ENCODE measurements around the gene ZBTB5.
"Not testable (repeated sequence)": the region's sequence is repeated elsewhere in the genome, so short reads cannot be mapped to it uniquely, and the experiment has no call there.

The ZBTB5 gene, protein sequence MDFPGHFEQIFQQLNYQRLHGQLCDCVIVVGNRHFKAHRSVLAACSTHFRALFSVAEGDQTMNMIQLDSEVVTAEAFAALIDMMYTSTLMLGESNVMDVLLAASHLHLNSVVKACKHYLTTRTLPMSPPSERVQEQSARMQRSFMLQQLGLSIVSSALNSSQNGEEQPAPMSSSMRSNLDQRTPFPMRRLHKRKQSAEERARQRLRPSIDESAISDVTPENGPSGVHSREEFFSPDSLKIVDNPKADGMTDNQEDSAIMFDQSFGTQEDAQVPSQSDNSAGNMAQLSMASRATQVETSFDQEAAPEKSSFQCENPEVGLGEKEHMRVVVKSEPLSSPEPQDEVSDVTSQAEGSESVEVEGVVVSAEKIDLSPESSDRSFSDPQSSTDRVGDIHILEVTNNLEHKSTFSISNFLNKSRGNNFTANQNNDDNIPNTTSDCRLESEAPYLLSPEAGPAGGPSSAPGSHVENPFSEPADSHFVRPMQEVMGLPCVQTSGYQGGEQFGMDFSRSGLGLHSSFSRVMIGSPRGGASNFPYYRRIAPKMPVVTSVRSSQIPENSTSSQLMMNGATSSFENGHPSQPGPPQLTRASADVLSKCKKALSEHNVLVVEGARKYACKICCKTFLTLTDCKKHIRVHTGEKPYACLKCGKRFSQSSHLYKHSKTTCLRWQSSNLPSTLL

DNA sequence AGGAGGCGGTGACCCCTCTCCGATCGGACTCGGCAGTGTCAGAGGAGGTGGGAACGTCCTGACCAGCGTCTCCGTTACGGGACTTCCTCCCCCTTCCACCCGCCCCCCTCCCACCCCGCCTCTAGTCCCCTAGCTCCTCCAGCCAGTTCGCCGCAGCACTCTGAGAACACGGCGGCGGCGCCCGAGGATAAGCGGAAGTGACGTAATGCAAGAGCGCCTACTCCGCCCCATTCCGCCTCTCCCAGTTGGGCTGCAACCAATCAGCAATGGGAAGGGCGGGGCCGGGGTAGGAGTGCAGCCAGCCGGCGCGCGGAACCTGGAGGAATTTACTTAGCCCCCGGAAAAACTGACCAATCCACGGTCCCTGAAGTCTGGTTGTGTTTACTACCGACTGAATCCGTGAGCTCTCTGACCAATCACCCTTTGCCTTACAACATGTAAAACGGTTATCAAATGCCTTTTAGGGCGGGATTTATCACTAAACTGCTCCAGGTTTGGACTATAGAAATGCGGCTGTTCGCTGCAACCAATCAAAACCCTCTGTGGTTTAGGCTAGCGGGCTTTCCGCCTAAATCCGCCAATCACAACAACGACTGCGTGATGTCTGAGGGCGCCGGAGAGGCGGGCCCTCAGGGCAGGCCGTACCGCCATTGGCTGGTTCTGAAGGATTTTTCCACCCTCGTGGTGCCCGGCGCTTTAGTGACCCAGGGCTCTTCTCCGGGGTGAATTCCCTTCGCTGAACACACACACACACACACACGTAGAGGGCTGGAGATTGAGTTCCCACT lies at the start of gene ZBTB5:
ZBTB5 (minus strand) TSS at position 202 of the 788 bp plus-strand sequence. CDS start 22,899 bp downstream, outside the sequence.
- peak; percentile 100 for DNase-seq (ENCODE audit: low read depth)

DNA sequence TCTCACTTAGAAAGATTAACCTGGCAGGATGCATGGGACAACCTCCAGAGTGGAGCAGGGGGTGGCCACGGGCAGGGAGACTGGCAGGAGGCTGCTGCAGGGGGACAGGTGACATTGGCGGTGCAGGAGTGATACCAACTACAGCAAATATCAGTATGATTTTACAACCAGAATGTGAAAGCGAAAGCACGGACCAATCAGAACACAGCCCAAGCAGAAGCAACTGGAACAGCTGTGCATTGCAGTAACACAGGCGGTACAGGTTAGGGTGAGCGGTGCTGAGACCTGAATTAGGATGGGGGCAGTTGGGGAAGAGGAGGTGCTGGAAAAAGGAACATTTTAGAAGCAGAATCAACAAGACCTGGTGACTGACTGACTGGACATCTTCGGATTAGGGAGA lies 49.7 kb upstream of the ZBTB5 start:
- DNase-seq (ENCODE audit: low read depth): no peak

DNA sequence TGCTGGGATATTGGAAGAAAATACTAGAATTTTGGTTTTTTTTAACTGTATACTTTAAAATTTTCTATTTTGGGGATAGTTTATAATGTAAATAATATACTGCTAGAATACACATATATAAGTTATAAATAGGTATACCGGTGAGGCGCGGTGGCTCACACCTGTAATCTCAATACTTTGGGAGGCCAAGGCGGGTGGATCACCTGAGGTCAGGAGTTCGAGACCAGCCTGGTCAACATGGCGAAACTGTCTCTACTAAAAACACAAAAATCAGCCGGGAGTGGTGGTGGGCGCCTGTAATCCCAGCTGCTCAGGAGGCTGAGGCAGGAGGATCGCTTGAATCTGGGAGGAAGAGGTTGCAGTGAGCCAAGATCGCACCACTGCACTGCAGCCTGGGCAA lies 49.2 kb upstream of the ZBTB5 start:
- not testable (repeated sequence) for DNase-seq (ENCODE audit: low read depth)

DNA sequence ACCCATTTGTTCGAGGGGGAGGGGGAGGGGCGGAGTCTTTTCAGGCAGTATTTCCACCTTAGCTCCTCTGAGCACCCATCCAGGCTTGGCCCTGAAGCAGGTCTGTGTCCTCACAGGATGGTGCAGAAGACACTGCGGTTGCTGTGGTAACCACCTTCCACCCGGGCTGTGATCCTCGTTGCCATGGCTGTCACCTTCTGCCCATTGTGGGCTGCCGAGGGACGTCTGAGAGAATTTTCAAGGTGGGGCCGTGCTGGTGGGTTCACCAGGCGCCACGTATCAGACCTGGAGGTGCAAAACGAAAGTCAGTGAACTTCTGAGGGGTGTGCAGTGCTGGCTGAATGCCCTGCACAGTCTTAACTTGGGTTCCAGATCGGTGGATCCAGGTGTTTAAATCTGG lies 47.2 kb upstream of the ZBTB5 start:
- DNase-seq (ENCODE audit: low read depth): no peak

DNA sequence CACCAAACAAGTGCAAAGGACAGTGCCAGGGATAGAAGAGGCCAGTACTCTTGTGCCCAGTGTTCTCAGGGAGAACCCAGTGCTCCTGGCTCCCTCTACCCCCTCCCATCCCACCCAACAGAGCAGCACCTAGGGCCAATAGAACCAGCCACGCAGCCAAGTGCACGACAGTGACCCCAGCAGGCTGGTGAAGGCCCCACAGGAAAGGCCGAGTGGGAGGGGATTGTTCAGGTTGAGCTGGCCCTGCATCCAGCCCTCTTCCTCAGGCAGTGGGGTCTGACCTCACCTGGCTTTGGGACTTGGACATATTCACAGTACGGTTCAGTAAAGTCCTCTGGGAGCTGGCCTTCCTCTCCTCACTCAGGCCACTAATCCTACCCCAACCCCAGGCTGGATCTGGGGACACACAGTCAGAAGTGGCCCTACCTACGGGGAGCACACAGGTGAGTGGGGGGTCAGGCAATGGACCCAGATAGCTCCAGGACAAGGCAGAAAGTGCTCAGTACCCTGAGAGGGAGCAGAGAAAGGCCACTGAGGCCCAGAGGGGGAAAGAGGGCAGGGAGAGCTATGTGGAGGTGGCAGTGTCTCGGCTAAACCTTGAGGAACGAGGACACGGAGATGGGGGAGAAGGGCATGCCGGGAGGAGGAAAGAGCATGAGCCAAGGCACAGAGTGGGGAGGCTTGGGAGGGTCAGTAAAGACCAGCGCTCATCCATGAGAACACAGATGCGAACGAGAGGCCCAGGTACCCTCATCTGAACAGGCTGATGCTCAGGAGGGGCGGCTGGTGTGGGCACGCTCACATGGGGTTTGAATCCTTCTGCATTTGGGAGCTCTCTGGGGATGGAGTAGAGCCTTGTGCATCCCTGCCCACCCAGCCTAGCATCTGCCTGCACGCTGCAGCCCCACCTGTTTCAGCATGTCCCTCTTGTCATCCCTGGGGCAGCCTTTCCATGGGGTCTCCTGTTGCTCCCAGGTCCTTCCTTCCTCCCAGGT lies 46.1 kb upstream of the ZBTB5 start:
- DNase-seq (ENCODE audit: low read depth): no peak

DNA sequence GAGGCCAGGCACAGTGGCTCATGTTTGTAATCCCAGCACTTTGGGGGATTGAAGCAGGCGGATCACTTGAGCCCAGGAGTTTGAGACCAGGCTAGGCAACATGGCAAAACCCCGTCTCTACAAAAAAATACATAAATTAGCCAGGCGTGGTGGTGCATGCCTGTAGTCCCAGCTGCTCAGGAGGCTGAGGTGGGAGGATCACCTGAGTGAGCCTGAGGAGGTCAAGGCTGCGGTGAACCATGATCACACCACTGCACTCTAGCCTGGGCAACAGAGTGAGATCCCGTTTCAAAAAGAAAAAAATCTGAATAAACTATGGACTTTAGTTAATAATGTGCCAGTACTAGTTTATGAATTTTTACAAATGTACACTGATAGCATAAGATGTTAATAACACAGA lies 44.8 kb upstream of the ZBTB5 start:
- not testable (repeated sequence) for DNase-seq (ENCODE audit: low read depth)

DNA sequence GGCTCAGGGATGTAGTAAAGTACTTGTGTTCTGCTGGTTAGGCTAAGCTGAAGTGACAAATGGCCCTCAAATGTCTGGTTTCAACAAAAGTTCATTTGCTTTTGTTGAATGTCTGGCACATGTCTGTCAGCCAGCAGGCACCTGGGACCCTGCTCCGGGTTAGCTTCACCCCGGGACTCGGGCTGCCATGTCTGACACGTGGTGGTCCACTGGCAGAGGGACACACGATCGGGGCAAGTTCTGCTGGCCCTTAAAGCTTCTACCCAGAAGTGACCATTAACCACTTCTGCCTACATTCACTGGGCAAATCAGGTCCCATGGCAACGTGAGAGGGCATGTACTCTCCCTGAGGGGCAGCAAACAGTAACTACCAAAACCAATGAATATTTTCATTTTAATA lies 44.3 kb upstream of the ZBTB5 start:
- no peak for DNase-seq (ENCODE audit: low read depth)

DNA sequence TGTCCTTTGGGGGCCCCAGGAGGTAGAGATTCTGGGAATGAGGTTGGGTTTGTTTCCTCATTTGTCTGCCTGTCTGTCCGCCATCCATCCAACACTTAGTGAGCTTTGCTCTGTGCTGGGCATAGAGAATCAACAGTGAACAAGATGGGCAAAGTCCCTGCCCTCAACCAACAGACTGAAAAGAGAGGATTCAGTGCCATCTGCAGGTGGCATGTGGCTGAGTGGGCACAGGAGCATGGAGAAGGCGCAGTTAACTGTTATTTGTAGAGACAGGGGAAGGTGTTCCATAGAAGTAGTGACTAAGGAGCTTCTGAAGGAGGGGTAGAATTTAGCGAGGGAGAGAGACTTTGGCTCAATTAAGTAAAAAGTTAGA lies 43.6 kb upstream of the ZBTB5 start:
- no peak for DNase-seq (ENCODE audit: low read depth)

DNA sequence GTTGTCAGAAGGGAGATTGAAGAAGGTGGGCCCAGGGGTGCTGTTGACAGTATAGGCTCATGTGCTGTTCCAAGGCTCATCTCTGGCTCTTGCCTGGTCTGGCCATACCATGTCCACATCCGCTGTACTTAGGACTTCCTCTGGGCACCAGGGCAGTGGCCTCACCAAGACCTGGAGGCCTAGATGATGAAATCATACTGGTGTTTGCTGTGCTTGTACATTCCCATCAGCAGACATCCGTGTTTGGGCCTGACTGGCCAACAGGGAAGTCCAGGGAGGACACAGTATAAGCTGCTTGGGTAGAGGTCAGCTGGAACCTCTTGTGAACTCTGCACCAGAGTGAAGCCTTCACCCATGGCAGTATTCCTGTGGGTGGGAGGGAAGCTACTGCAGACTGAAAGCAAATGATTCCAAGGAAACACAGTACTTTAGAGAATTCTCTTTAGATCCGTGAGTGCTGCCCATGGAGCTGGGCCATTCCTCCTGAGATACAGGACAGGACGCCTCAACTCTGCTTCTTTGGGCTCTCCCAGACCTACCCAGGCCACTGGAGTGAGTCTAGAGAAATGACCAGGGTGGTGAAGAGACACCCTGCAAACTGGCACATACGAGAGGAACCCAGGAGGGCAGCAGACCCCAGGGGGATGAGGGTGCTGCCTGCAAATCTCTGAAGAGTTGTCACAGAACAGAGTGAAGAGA lies 43.0 kb upstream of the ZBTB5 start:
- DNase-seq (ENCODE audit: low read depth): no peak

DNA sequence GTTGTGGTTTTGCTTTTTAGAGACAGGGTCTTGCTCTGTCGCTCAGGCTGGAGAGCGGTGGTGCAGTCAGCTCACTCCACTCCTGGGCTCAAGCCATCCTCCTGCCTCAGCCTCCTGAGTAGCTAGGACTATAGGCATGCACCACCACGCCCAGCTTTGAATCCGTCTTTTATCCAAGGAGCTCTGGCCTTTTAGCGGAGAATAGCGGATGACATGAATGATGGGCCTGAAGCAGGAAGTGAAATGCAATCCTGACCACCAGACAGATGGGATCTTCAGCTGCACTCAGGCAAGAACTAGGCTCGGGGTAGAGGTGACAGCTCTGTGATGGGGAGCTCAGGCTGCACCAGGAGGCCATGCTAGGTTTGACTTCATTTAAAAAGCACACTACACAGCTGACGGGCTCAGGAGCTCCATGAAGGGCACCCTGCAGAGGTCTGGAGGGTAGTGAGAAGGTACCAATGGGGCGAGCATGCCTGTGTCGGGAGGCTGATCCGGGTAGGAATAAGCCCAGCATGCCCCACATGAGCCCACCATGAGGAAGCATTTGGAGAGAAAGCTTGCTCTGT lies 42.4 kb upstream of the ZBTB5 start:
- DNase-seq (ENCODE audit: low read depth): no peak

DNA sequence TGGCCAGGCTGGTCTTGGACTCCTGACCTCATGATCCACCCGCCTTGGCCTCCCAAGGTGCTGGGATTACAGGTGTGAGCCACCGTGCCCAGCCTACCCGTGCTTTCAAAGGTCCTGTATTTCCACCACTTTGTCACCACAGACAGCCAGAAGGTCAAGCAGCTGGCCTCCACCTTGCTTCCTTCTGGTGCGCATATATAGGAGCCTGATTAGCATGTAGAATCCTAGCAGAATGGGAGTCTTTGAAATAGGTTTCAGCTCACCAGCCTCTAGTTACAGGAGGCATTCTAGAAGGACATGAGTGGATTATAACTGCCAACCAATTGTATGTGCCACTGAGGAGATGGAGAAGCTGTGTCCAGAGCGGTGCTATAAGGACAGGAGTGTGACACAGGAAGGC lies 39.4 kb upstream of the ZBTB5 start:
- no peak for DNase-seq (ENCODE audit: low read depth)

DNA sequence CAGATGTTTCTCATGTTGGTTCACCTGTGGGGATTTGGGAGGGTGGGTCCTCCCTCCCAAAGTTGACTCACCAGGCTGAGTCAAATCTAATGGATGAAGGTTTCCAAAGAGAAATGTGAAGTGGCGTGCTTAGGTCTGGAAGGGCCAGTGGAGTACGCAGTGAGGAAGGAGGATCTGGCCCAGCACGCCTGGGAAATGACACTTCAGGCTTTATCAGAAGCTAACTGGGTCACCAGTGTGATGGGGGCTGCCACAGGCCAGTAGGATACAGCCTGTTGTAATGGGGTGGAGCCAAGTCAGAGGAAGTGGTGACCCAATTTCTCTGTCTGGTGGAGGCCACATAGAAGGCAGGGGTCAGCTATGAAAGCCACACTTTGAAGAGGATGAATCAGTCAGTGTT lies 38.5 kb upstream of the ZBTB5 start:
- DNase-seq (ENCODE audit: low read depth): no peak

DNA sequence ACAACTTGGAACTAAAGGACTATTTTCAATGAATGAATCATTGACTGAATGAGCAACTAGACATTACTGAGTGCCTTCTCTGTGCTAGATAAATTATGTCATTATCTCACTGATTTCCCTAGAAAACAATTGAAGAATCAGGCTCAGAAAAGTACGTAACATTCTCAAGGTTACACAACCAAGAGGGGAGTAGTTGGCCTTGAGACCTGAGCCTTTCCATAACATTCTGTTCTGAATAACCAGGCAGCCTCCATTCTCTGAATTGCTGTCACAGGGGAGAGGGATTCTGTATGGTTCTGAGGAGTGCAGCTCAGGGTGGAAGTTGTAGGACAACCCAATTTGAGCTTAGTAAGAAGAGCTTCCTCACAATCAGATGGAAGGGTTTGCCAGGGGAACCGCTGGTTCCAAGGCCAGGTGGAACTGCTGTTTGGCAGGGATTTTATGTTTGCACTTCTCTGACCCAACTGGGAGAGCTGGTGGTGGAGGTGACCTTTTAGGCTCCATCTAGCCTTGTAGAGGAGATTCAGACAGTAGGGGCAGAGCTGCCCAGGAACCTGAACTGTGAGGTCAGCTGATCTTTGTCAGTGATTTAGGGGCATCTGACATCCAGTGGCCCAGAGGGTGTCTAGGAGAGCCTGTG lies 36.8 kb upstream of the ZBTB5 start:
- DNase-seq (ENCODE audit: low read depth): no peak

DNA sequence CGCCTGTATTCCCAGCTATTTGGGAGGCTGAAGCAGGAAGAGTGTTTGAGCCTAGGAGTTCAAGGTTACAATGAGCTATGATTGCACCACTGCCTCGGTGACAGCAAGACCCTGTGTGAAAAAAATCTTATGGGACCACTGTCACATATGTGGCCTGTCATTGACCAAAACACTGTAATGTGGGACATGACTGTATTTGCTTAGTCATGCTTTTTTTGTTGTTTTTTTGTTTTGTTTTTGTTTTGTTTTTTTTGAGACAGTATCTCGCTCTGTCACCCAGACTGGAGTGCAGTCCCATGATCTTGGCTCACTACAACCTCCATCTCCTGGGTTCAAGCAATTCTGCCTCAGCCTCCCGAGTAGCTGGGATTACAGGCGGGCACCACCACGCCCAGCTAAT lies 34.0 kb upstream of the ZBTB5 start:
- no peak for DNase-seq (ENCODE audit: low read depth)

DNA sequence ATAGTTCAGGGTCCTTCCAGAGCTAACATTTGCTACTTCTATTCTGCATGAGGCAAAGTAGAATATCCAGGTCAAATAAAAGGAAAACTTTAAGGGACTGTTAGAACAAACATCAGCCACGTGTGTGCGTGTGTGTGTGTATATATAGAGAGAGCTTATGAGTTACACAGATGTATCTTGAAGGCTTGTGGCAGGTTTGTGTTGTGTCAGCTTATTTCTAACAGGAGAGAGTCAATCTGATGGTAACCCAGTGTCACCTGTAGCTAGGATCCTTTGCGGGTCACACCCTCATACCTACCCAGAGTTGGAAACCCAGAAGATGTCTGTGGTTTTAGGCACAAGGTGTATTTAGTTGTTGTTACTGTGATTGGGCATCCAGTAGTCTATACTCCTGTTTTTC lies 33.2 kb upstream of the ZBTB5 start:
- DNase-seq (ENCODE audit: low read depth): no peak

DNA sequence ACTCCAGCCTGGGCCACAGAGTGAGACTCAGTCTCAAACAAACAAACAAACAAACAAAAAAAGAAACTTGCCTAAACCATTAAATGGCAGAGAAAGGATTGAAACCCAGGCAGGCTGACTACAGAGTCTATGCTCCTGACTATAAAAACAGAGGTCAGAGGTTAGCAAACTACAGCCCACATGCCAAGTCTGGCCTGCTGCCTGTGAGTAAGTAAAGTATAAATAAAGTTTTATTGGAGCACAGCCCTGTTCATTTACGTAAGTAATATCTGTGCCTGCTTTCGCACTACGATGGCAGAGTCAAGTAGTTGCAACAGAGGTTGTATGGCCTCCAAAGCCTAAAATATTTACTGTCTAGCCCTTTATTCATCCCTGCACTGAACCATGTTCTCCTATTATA lies 32.1 kb upstream of the ZBTB5 start:
- DNase-seq (ENCODE audit: low read depth): no peak

DNA sequence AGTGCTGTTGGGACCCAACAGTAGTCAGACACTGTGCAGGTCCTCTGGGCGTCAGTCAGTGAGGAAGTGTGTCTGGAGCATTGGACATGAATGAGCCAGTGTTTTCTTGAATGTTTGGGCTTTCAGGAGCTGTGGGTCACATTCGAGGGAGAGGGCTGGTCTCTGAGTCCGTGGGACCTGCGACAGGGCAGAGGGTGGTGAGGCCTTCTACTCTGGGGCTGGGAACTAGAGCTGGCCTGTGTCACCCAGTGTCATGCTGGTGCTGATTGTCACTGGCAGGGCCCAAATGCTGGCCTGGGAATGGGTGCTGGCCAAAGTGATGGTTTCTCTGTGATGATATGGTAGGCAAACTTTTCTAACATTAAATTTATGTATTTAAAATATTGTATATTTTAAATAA lies 30.8 kb upstream of the ZBTB5 start:
- DNase-seq (ENCODE audit: low read depth): no peak

DNA sequence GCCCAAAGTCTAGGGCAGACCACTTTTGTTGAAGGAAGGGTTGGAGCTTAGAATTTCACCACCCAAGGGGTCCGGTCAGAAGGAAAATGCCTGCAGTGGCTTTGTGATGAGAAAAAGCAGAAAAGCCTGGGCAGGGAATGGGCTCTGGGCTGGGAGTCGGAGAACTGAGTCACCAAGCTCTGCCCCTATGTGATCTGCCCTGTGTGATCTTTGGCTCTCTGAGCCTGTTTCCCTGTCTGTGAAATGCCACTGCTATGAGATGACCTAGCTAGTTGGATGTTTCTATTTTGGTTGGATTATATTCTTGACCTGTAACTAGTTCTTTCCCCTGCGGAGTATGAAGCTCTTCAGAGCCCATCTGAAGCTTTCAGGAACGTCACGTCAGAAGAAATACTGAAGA lies 30.3 kb upstream of the ZBTB5 start:
- no peak for DNase-seq (ENCODE audit: low read depth)

DNA sequence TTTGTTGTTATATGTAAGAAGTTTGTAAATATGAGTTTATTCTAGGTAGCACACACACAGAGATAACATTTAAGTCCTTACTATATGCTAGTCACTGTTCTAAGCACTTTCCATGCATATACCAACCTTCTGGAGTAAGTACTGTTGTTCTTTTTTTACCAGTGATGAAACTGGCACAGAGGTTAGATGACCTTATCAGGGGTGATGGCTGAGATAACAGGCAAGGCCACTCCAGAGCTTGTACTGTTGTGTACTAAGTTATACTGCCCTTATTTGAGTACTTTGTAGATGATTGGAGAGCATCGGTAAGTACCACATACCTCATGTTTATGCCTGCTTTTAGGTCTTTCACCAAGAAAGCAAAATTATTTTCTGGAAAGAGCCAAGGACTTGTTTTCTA lies 26.7 kb upstream of the ZBTB5 start:
- no peak for DNase-seq (ENCODE audit: low read depth)

Measured in fibroblast of gingiva (primary cell).